BLaER1 treated with 17β-estradiol and CSF1 and Interleukin-3, amounts not matched to agents 10 nM and 100 nM (cell line): ENCODE measurements around the gene PPFIA1.
A peak's percentile ranks its signal among the peaks of the same experiment; 100 is the strongest.
"Not testable (repeated sequence)": the region's sequence is repeated elsewhere in the genome, so short reads cannot be mapped to it uniquely, and the experiment has no call there.

Experiments
- H3K27ac ChIP-seq, 11 experiments: shearing (Covaris generic); formaldehyde crosslinking; 2 replicates each; pipeline ENCODE4 v1.8.1; 2022
- H3K27me3 ChIP-seq, 11 experiments: shearing (Covaris generic); formaldehyde crosslinking; 2 replicates each; pipeline ENCODE4 v1.8.1; 2022
- H3K36me3 ChIP-seq, 11 experiments: shearing (Covaris generic); formaldehyde crosslinking; 2 replicates each; pipeline ENCODE4 v1.8.1; 2022
- H3K4me1 ChIP-seq, 10 experiments: shearing (Covaris generic); formaldehyde crosslinking; 2 replicates each; pipeline ENCODE4 v1.8.1; 2022
- H3K4me2 ChIP-seq, 11 experiments: shearing (Covaris generic); formaldehyde crosslinking; 2 replicates each; pipeline ENCODE4 v1.8.1; 2022
- H3K4me3 ChIP-seq, 10 experiments: shearing (Covaris generic); formaldehyde crosslinking; 2 replicates each; pipeline ENCODE4 v1.8.1; 2022
- H3K9ac ChIP-seq, 11 experiments: shearing (Covaris generic); formaldehyde crosslinking; 2 replicates each; pipeline ENCODE4 v1.8.1; 2022
- H3K9me3 ChIP-seq, 11 experiments: shearing (Covaris generic); formaldehyde crosslinking; replicated peaks in 1 of 11; 2 replicates each; pipeline ENCODE4 v1.8.1; 2022
- H4K20me1 ChIP-seq, 11 experiments: shearing (Covaris generic); formaldehyde crosslinking; 2 replicates each; pipeline ENCODE4 v1.8.1; 2022
- Cebpa-rat ChIP-seq, 11 experiments: shearing (Covaris generic); IDR thresholded peaks; 2 replicates each; pipeline ENCODE4 v1.8.1; 2022

Gene PPFIA1

GRCh38 chr11:70281156-70281609 is 10.7 kb downstream of the PPFIA1 start:
- H3K4me3 ChIP-seq = no peak overlapping the region

GRCh38 chr11:70282012-70282411 is 11.5 kb downstream of the PPFIA1 start:
- H3K9me3 ChIP-seq = peaks cover 0 to 13% (median 6%) of the 10 kb centered on the region in 11 experiments; a peak in 10 of 22 replicates
- no peak overlapping the region for H3K4me2 ChIP-seq
- peaks cover 0 to 10% (median 0%) of the 10 kb centered on the region in 10 experiments; a peak in 2 of 20 replicates for H3K4me1 ChIP-seq
- H3K27me3 ChIP-seq = no peaks in the 10 kb centered on the region
- H3K9ac ChIP-seq = no peak overlapping the region
- no peak overlapping the region for H3K27ac ChIP-seq
- peaks cover 57 to 99% (median 87%) of the 10 kb centered on the region in 11 experiments; a peak in 21 of 22 replicates for H4K20me1 ChIP-seq
- no peak for TF ChIP-seq Cebpa-rat (IDR thresholded peaks at IDR 0.05)
- H3K36me3 ChIP-seq = peaks cover 91 to 99% (median 98%) of the 10 kb centered on the region in 11 experiments
- no peak overlapping the region for H3K4me3 ChIP-seq

More at GRCh38 chr11:70281156-70281609, 10.7 kb downstream of the PPFIA1 start:
- Histone ChIP-seq H4K20me1 (peaks cover 57 to 99% (median 83%) of the 10 kb centered on the region in 11 experiments; a peak in 21 of 22 replicates), H3K27me3 (no peaks in the 10 kb centered on the region), H3K9ac (no peak overlapping the region), H3K9me3 (peaks cover 0 to 13% (median 6%) of the 10 kb centered on the region in 11 experiments; a peak in 10 of 22 replicates), H3K36me3 (peaks cover 91 to 99% (median 96%) of the 10 kb centered on the region in 11 experiments), H3K4me2 (no peak overlapping the region), H3K27ac (no peak overlapping the region), H3K4me1 (peaks cover 0 to 4% (median 0%) of the 10 kb centered on the region in 10 experiments; a peak in 1 of 20 replicates)
- TF ChIP-seq Cebpa-rat (IDR thresholded peaks at IDR 0.05) = no peak

- Histone ChIP-seq H3K27ac (no peak overlapping the region), H3K4me2 (peak overlapping the region in 3 of 11 experiments; percentile 5 to 52 (median 43); a peak in 3 of 22 replicates), H3K27me3 (no peaks in the 10 kb centered on the region), H3K9ac (0 out of 22 replicates have a peak overlapping the region, but pooled peaks of 1 of the 11 experiments have one; percentile 21), H3K9me3 (peaks cover 0 to 13% (median 11%) of the 10 kb centered on the region in 11 experiments; a peak in 17 of 22 replicates), H4K20me1 (peaks cover 49 to 99% (median 91%) of the 10 kb centered on the region in 11 experiments; a peak in 20 of 22 replicates), H3K4me1 (peaks cover 0 to 26% (median 0%) of the 10 kb centered on the region in 10 experiments; a peak in 5 of 20 replicates), H3K4me3 (no peak overlapping the region), H3K36me3 (peaks cover 91 to 100% (median 97%) of the 10 kb centered on the region in 11 experiments)
- no peak for TF ChIP-seq Cebpa-rat (IDR thresholded peaks at IDR 0.05)
Observed at GRCh38 chr11:70288721-70289120, 18.2 kb downstream of the PPFIA1 start.

- Histone ChIP-seq H4K20me1 (peaks cover 42 to 95% (median 86%) of the 10 kb centered on the region in 11 experiments; a peak in 20 of 22 replicates), H3K36me3 (peaks cover 90 to 99% (median 95%) of the 10 kb centered on the region in 11 experiments)
Observed at GRCh38 chr11:70289582-70289981, 19.1 kb downstream of the PPFIA1 start.

GRCh38 chr11:70290361-70291065 is 20.0 kb downstream of the PPFIA1 start:
- H3K9ac ChIP-seq = no peak overlapping the region

More at GRCh38 chr11:70289582-70289981, 19.1 kb downstream of the PPFIA1 start:
- Histone ChIP-seq H3K27me3 (no peaks in the 10 kb centered on the region), H3K4me3 (no peak overlapping the region), H3K9me3 (peaks cover 0 to 21% (median 17%) of the 10 kb centered on the region in 11 experiments; a peak in 18 of 22 replicates), H3K4me2 (no peak overlapping the region), H3K9ac (no peak overlapping the region), H3K4me1 (peaks cover 0 to 26% (median 0%) of the 10 kb centered on the region in 10 experiments; a peak in 5 of 20 replicates), H3K27ac (no peak overlapping the region)
- no peak for TF ChIP-seq Cebpa-rat (IDR thresholded peaks at IDR 0.05)

GRCh38 chr11:70292166-70292565 is 21.7 kb downstream of the PPFIA1 start:
- Histone ChIP-seq H3K9me3 (peaks cover 0 to 21% (median 17%) of the 10 kb centered on the region in 11 experiments; a peak in 18 of 22 replicates), H3K9ac (no peak overlapping the region), H3K4me3 (no peak overlapping the region), H3K27ac (no peak overlapping the region), H3K4me2 (no peak overlapping the region), H3K27me3 (no peaks in the 10 kb centered on the region), H3K36me3 (peaks cover 68 to 78% (median 75%) of the 10 kb centered on the region in 11 experiments), H4K20me1 (peaks cover 34 to 74% (median 67%) of the 10 kb centered on the region in 11 experiments; a peak in 20 of 22 replicates), H3K4me1 (peaks cover 0 to 18% (median 0%) of the 10 kb centered on the region in 10 experiments; a peak in 5 of 20 replicates)
- TF ChIP-seq Cebpa-rat (IDR thresholded peaks at IDR 0.05) = no peak

More at GRCh38 chr11:70290361-70291065, 20.0 kb downstream of the PPFIA1 start:
- peaks cover 80 to 90% (median 86%) of the 10 kb centered on the region in 11 experiments for H3K36me3 ChIP-seq
- no peak overlapping the region for H3K27ac ChIP-seq
- H3K4me1 ChIP-seq = peaks cover 0 to 26% (median 0%) of the 10 kb centered on the region in 10 experiments; a peak in 5 of 20 replicates
- TF ChIP-seq Cebpa-rat (IDR thresholded peaks at IDR 0.05) = no peak
- H4K20me1 ChIP-seq = peaks cover 39 to 86% (median 77%) of the 10 kb centered on the region in 11 experiments; a peak in 20 of 22 replicates
- H3K4me2 ChIP-seq = no peak overlapping the region
- no peaks in the 10 kb centered on the region for H3K27me3 ChIP-seq
- H3K9me3 ChIP-seq = peaks cover 0 to 21% (median 17%) of the 10 kb centered on the region in 11 experiments; a peak in 18 of 22 replicates
- no peak overlapping the region for H3K4me3 ChIP-seq

- Histone ChIP-seq H3K27me3 (no peaks in the 10 kb centered on the region), H4K20me1 (peaks cover 40 to 74% (median 65%) of the 10 kb centered on the region in 11 experiments; a peak in 20 of 22 replicates), H3K27ac (no peak overlapping the region), H3K9me3 (peaks cover 0 to 21% (median 17%) of the 10 kb centered on the region in 11 experiments; a peak in 18 of 22 replicates), H3K4me2 (no peak overlapping the region), H3K36me3 (peaks cover 66 to 78% (median 75%) of the 10 kb centered on the region in 11 experiments), H3K4me1 (peaks cover 0 to 13% (median 0%) of the 10 kb centered on the region in 10 experiments; a peak in 5 of 20 replicates), H3K4me3 (no peak overlapping the region), H3K9ac (no peak overlapping the region)
- no peak for TF ChIP-seq Cebpa-rat (IDR thresholded peaks at IDR 0.05)
Observed at GRCh38 chr11:70292863-70293262, 22.4 kb downstream of the PPFIA1 start.

- H3K27me3 ChIP-seq, H3K4me1 ChIP-seq, H3K27ac ChIP-seq, H3K4me2 ChIP-seq, H3K4me3 ChIP-seq, H3K9ac ChIP-seq: not testable (repeated sequence)
- H4K20me1 ChIP-seq = peaks cover 50 to 75% (median 69%) of the 10 kb centered on the region in 11 experiments; a peak in 20 of 22 replicates
- H3K36me3 ChIP-seq = peaks cover 65 to 78% (median 73%) of the 10 kb centered on the region in 11 experiments
- peaks cover 0 to 21% (median 17%) of the 10 kb centered on the region in 11 experiments; a peak in 18 of 22 replicates for H3K9me3 ChIP-seq
Observed at GRCh38 chr11:70295166-70295565, 24.7 kb downstream of the PPFIA1 start.
